ENCODE results near the gene PNMA8C. TPM values are rescaled to one million over a fixed set of nuclear protein-coding genes. Genes with fewer than 3 reads are reported as not detected.

The PNMA8C gene
- total RNA-seq, result under 1 TPM in 1 of 2 donors, not detected in 1; 0.08 TPM

- Histone ChIP-seq H3K9me3 (no peaks in the 10 kb centered on the region), H3K4me3 (peak within 1 kb of the TSS; percentile 4), H3K4me1 (peaks cover 9% of the 10 kb centered on the region), H3K27ac (no peak within 1 kb of the TSS), H3K36me3 (no peaks in the 10 kb centered on the region), H3K27me3 (peaks cover 13% of the 10 kb centered on the region), H3K9ac (ENCODE audit: low read depth in 2 of 2, low read length in 2 of 2) (no peak within 1 kb of the TSS)
- DNase-seq, result no peak
- intact Hi-C loops (cut with DNase I), result no loop called here
- no peak for TF ChIP-seq CTCF (IDR thresholded peaks at IDR 0.05)
Observed at GRCh38 chr19:46428239-46429135, at the start of gene PNMA8C. PNMA8C (minus strand) TSS chr19:46428936; CDS start chr19:46428359, 577 bp downstream.

- Histone ChIP-seq H3K27ac (no peak overlapping the region), H3K4me3 (no peak overlapping the region), H3K4me1 (no peaks in the 10 kb centered on the region), H3K9me3 (no peaks in the 10 kb centered on the region), H3K27me3 (peaks cover 8% of the 10 kb centered on the region), H3K9ac (ENCODE audit: low read depth in 2 of 2, low read length in 2 of 2) (no peak overlapping the region), H3K36me3 (no peaks in the 10 kb centered on the region)
- no peak for DNase-seq
- intact Hi-C loops (cut with DNase I), result no loop called here
- no peak for TF ChIP-seq CTCF (IDR thresholded peaks at IDR 0.05)
Observed at GRCh38 chr19:46475986-46476385, 47.2 kb upstream of the PNMA8C start.

- Histone ChIP-seq H3K9me3 (no peaks in the 10 kb centered on the region), H3K4me3 (no peak overlapping the region), H3K27ac (no peak overlapping the region), H3K4me1 (no peaks in the 10 kb centered on the region), H3K9ac (ENCODE audit: low read depth in 2 of 2, low read length in 2 of 2) (no peak overlapping the region), H3K36me3 (no peaks in the 10 kb centered on the region), H3K27me3 (peaks cover 10% of the 10 kb centered on the region)
- no peak for TF ChIP-seq CTCF (IDR thresholded peaks at IDR 0.05)
- intact Hi-C loops (cut with DNase I), result no loop called here
- no peak for DNase-seq
Observed at GRCh38 chr19:46474211-46474610, 45.5 kb upstream of the PNMA8C start.

- DNase-seq, result no peak
- no peaks in the 10 kb centered on the region for H3K4me1 ChIP-seq
- no peak overlapping the region for H3K4me3 ChIP-seq
- no peak overlapping the region for H3K9ac ChIP-seq (ENCODE audit: low read depth in 2 of 2, low read length in 2 of 2)
- TF ChIP-seq CTCF (IDR thresholded peaks at IDR 0.05), result no peak
- intact Hi-C loops (cut with DNase I), result no loop called here
- no peak overlapping the region for H3K27ac ChIP-seq
- peaks cover 10% of the 10 kb centered on the region for H3K27me3 ChIP-seq
- no peaks in the 10 kb centered on the region for H3K9me3 ChIP-seq
- no peaks in the 10 kb centered on the region for H3K36me3 ChIP-seq
Observed at GRCh38 chr19:46472592-46472991, 43.9 kb upstream of the PNMA8C start.

GRCh38 chr19:46471811-46472543 lies 43.2 kb upstream of the PNMA8C start:
- Histone ChIP-seq H3K4me1 (no peaks in the 10 kb centered on the region), H3K27me3 (peaks cover 10% of the 10 kb centered on the region), H3K36me3 (no peaks in the 10 kb centered on the region), H3K9me3 (no peaks in the 10 kb centered on the region), H3K4me3 (peak overlapping the region; percentile 6), H3K27ac (no peak overlapping the region), H3K9ac (ENCODE audit: low read depth in 2 of 2, low read length in 2 of 2) (no peak overlapping the region)
- no peak for TF ChIP-seq CTCF (IDR thresholded peaks at IDR 0.05)
- no peak for DNase-seq
- intact Hi-C loops (cut with DNase I), result no loop called here
